ENCODE results near the gene ATG16L1. TPM values are rescaled to one million over a fixed set of nuclear protein-coding genes. Genes with fewer than 3 reads are reported as not detected.

ATG16L1 gene
- polyA plus RNA-seq, 3 donors: 3.3 to 22.9 (median 4.3) TPM

DNA sequence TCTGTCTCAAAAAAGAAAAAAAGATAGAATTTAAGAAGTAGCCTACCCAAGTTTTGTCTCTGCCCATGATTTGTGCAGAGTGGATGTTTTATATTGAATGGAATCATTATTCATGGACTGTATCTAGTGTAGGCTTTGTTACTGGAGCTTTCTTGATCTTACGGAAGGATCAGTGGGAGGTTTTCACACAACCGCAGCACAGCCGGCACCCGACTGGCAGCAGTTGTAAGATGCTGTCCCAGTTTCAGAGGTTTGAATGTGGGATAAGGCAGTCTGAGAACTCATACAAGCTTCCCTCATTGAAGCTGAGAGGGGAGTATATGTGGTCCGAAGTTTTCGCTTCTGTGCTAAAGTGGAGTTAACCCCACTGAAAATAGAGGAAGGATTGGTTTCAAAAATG lies 36.4 kb downstream of the ATG16L1 start:
- no peak overlapping the region for H3K9ac ChIP-seq (ENCODE audit: insufficient read depth, low read length, poor library complexity, severe bottlenecking)
- WGBS (ENCODE audit: insufficient coverage): 100% methylated on average over 4 of the region's 6 CpGs
- H3K27ac Mint-ChIP-seq: no peak overlapping the region
- no peaks in the 10 kb centered on the region for H3K9me3 ChIP-seq (replicated peaks in 1 of 2; ENCODE audit: control insufficient read depth in 1 of 2, insufficient read depth in 1 of 2, low read length in 2 of 2)
- H3K27me3 ChIP-seq (ENCODE audit: control insufficient read depth in 2 of 2, insufficient read depth in 2 of 2, low read length in 2 of 2): no peaks in the 10 kb centered on the region
- no peaks in the 10 kb centered on the region for H3K4me1 Mint-ChIP-seq
- H2AFZ ChIP-seq (ENCODE audit: insufficient read depth, low read depth, low read length, poor library complexity, severe bottlenecking): no peak overlapping the region
- H3K79me2 ChIP-seq (ENCODE audit: insufficient read depth, low read length): no peaks in the 10 kb centered on the region
- peaks cover 82 to 93% of the 10 kb centered on the region in 2 donors for H3K36me3 ChIP-seq (replicated peaks in 1 of 2; ENCODE audit: control insufficient read depth in 1 of 2, insufficient read depth in 2 of 2, low read length in 2 of 2)
- no peaks in the 10 kb centered on the region for H3K27me3 Mint-ChIP-seq (ENCODE audit: low read depth in 3 of 3)
- no peaks in the 10 kb centered on the region for H3K4me1 ChIP-seq (ENCODE audit: control insufficient read depth in 1 of 2, insufficient read depth in 2 of 2, low read length in 2 of 2)
- H3K9me3 Mint-ChIP-seq: peaks cover 0 to 2% (median 0%) of the 10 kb centered on the region in 7 donors
- peaks cover 83 to 98% of the 10 kb centered on the region in 2 donors for H3K36me3 Mint-ChIP-seq
- intact Hi-C loops (cut with micrococcal nuclease): no loop called here
- no peak overlapping the region for H3K27ac ChIP-seq (ENCODE audit: low read depth in 1 of 2, low read length in 2 of 2)
- H3K4me3 ChIP-seq (replicated peaks in 1 of 3; ENCODE audit: low read depth in 2 of 3, low read length in 3 of 3): no peak overlapping the region
- TF ChIP-seq, protein P1, sequence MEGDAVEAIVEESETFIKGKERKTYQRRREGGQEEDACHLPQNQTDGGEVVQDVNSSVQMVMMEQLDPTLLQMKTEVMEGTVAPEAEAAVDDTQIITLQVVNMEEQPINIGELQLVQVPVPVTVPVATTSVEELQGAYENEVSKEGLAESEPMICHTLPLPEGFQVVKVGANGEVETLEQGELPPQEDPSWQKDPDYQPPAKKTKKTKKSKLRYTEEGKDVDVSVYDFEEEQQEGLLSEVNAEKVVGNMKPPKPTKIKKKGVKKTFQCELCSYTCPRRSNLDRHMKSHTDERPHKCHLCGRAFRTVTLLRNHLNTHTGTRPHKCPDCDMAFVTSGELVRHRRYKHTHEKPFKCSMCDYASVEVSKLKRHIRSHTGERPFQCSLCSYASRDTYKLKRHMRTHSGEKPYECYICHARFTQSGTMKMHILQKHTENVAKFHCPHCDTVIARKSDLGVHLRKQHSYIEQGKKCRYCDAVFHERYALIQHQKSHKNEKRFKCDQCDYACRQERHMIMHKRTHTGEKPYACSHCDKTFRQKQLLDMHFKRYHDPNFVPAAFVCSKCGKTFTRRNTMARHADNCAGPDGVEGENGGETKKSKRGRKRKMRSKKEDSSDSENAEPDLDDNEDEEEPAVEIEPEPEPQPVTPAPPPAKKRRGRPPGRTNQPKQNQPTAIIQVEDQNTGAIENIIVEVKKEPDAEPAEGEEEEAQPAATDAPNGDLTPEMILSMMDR (IDR thresholded peaks at IDR 0.05): no peak
- DNase-seq: no peak
- peaks cover 5% of the 10 kb centered on the region for H4K20me1 ChIP-seq (ENCODE audit: insufficient read depth, low read length)
- H3K4me3 Mint-ChIP-seq: no peak overlapping the region
- H3K4me2 ChIP-seq (replicated peaks; ENCODE audit: extremely low read depth, low read length, poor library complexity, severe bottlenecking): no peak overlapping the region

GRCh38 chr2:233288663-233289062 lies 37.2 kb downstream of the ATG16L1 start:
- peaks cover 0 to under 1% (median 0%) of the 10 kb centered on the region in 7 donors for H3K9me3 Mint-ChIP-seq
- intact Hi-C loops (cut with micrococcal nuclease): no loop called here
- Histone ChIP-seq H2AFZ (ENCODE audit: insufficient read depth, low read depth, low read length, poor library complexity, severe bottlenecking) (no peak overlapping the region), H3K27ac (ENCODE audit: low read depth in 1 of 2, low read length in 2 of 2) (no peak overlapping the region), H3K36me3 (replicated peaks in 1 of 2; ENCODE audit: control insufficient read depth in 1 of 2, insufficient read depth in 2 of 2, low read length in 2 of 2) (peaks cover 86 to 94% of the 10 kb centered on the region in 2 donors), H3K79me2 (ENCODE audit: insufficient read depth, low read length) (no peaks in the 10 kb centered on the region), H3K4me1 (ENCODE audit: control insufficient read depth in 1 of 2, insufficient read depth in 2 of 2, low read length in 2 of 2) (no peaks in the 10 kb centered on the region), H3K4me2 (replicated peaks; ENCODE audit: extremely low read depth, low read length, poor library complexity, severe bottlenecking) (no peak overlapping the region), H3K9ac (ENCODE audit: insufficient read depth, low read length, poor library complexity, severe bottlenecking) (no peak overlapping the region), H3K27me3 (ENCODE audit: control insufficient read depth in 2 of 2, insufficient read depth in 2 of 2, low read length in 2 of 2) (no peaks in the 10 kb centered on the region), H3K9me3 (replicated peaks in 1 of 2; ENCODE audit: control insufficient read depth in 1 of 2, insufficient read depth in 1 of 2, low read length in 2 of 2) (no peaks in the 10 kb centered on the region), H3K4me3 (replicated peaks in 1 of 3; ENCODE audit: low read depth in 2 of 3, low read length in 3 of 3) (no peak overlapping the region), H4K20me1 (ENCODE audit: insufficient read depth, low read length) (peaks cover 5% of the 10 kb centered on the region)
- H3K4me3 Mint-ChIP-seq: no peak overlapping the region
- no peaks in the 10 kb centered on the region for H3K27me3 Mint-ChIP-seq (ENCODE audit: low read depth in 3 of 3)
- H3K27ac Mint-ChIP-seq: peak overlapping the region in 1 of 7 donors; percentile 46
- no peak for DNase-seq
- peaks cover 87 to 98% of the 10 kb centered on the region in 2 donors for H3K36me3 Mint-ChIP-seq
- TF ChIP-seq, protein P1 (IDR thresholded peaks at IDR 0.05): no peak
- no peaks in the 10 kb centered on the region for H3K4me1 Mint-ChIP-seq
- 100% methylated on average over 3 of the region's 5 CpGs for WGBS (ENCODE audit: insufficient coverage)

Measured in CD14-positive monocyte (primary cell).